MG63 (cell line): ENCODE data around the gene MRFAP1L1. TPM values are rescaled to one million over a fixed set of nuclear protein-coding genes. Genes with fewer than 3 reads are reported as not detected.
A peak's percentile ranks its signal among the peaks of the same experiment; 100 is the strongest.
"Not testable (repeated sequence)": the region's sequence is repeated elsewhere in the genome, so short reads cannot be mapped to it uniquely, and the experiment has no call there.

Experiments
- DNase-seq: peaks from one replicate; pipeline ENCODE4 v3.0.0-alpha.2; 2020
- H3K27me3 ChIP-seq: fragments of 250-450 bp; sonication (Bioruptor Pico); 2 replicates; pipeline ENCODE4 v1.5.1; 2020; ENCODE audit warnings: mild to moderate bottlenecking, moderate library complexity
- H3K36me3 ChIP-seq: fragments of 250-450 bp; sonication (Bioruptor Pico); 2 replicates; pipeline ENCODE4 v1.5.1; 2020; ENCODE audit warnings: mild to moderate bottlenecking, moderate library complexity
- H3K4me3 ChIP-seq: fragments of 250-450 bp; sonication (Bioruptor Pico); 2 replicates; pipeline ENCODE4 v1.5.1; 2020; ENCODE audit warnings: mild to moderate bottlenecking, moderate library complexity
- H3K9me3 ChIP-seq: fragments of 250-450 bp; sonication (Bioruptor Pico); 2 replicates; pipeline ENCODE4 v1.5.1; 2020; ENCODE audit warnings: mild to moderate bottlenecking, moderate library complexity
- total RNA-seq: library from RNA; depleted of rRNA; stranded (reverse); fragments of >200 nt; shearing (Covaris generic); gene quantifications from 2 replicates; pipeline ENCODE4 v1.2.3, GENCODE V29; 2014; ENCODE audit warnings: low replicate concordance

Gene MRFAP1L1
- total RNA-seq, 1 experiment from 2014 or later = 22.8 TPM

DNA sequence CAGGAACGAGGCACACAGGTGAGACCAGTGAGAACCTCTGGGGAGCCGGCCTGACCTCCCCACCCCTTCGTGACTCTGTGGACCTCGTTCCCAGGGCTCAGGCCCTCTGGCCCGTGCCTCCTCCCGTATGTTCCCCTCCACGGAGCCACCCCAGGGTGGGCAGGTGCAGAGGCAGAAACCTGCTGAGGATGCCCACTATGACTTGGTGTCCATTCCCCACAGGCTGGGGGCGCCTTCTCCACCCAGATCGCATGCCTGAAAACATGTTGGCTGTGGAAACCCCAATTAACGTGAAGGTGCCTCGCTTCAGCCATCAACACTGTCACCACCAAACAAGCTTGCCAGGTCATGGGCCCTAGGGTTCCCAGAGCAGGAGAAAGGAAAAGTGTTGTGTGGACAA, 33.3 kb upstream of the MRFAP1L1 start:
- no peaks in the 10 kb centered on the region for H3K9me3 ChIP-seq
- no peak for DNase-seq
- H3K27me3 ChIP-seq = no peaks in the 10 kb centered on the region
- no peaks in the 10 kb centered on the region for H3K36me3 ChIP-seq
- no peak overlapping the region for H3K4me3 ChIP-seq

- Histone ChIP-seq H3K27me3 (no peaks in the 10 kb centered on the region), H3K36me3 (no peaks in the 10 kb centered on the region), H3K9me3 (no peaks in the 10 kb centered on the region), H3K4me3 (no peak overlapping the region)
- DNase-seq = no peak
Measured at GRCh38 chr4:6742507-6742906, 32.8 kb upstream of the MRFAP1L1 start.

GRCh38 chr4:6740347-6740746, 30.7 kb upstream of the MRFAP1L1 start:
- no peaks in the 10 kb centered on the region for H3K9me3 ChIP-seq
- no peaks in the 10 kb centered on the region for H3K36me3 ChIP-seq
- DNase-seq = no peak
- H3K4me3 ChIP-seq = no peak overlapping the region
- H3K27me3 ChIP-seq = no peaks in the 10 kb centered on the region

DNA sequence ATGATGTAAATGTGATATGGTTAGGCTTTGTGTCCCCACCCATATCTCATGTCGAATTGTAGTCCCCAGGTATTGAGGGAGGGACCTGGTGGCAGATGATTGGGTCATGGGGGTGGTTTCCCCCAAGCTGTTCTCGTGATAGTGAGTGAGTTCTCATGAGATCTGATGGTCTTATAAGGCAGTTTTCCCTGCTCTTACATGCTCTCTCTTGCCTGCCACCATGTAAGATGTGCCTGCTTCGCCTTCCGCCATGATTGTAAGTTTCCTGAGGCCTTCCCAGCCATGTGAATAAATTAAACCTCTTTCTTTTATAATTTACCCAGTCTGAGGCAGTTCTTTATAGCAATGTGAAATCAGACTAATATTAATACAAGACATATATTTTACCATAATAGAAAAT, 30.3 kb upstream of the MRFAP1L1 start:
- no peaks in the 10 kb centered on the region for H3K36me3 ChIP-seq
- no peak overlapping the region for H3K4me3 ChIP-seq
- DNase-seq = no peak
- no peaks in the 10 kb centered on the region for H3K27me3 ChIP-seq
- H3K9me3 ChIP-seq = no peaks in the 10 kb centered on the region

DNA sequence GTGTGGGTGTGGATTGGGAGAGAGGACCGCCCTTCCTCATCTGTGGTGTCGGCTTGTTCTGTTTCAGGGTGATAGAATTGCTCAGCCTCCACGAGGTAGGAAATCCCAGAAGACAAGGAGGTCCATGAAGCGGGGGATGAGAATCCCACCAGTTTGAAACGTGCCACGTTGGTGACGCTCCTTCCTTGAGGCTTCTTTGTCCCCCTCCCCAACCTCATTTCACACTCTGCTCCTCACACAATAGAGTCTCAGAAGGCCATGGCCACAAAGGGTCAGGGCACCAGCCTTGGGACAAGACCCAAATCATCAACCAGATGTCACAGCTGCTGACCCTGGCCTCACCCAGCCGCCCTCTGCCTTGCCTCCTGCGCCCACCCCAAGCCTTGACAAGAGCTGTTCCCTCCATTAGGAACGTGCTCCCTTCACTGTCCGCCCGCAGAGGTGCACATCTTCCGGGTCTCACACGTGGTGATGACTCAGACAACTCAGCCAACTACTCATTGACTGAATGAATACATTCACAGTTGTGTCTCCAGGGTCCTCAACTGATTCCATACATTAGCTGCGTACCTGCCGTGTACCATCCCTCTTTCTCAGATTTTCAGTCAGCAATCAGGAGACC, 24.6 kb upstream of the MRFAP1L1 start:
- no peaks in the 10 kb centered on the region for H3K27me3 ChIP-seq

DNA sequence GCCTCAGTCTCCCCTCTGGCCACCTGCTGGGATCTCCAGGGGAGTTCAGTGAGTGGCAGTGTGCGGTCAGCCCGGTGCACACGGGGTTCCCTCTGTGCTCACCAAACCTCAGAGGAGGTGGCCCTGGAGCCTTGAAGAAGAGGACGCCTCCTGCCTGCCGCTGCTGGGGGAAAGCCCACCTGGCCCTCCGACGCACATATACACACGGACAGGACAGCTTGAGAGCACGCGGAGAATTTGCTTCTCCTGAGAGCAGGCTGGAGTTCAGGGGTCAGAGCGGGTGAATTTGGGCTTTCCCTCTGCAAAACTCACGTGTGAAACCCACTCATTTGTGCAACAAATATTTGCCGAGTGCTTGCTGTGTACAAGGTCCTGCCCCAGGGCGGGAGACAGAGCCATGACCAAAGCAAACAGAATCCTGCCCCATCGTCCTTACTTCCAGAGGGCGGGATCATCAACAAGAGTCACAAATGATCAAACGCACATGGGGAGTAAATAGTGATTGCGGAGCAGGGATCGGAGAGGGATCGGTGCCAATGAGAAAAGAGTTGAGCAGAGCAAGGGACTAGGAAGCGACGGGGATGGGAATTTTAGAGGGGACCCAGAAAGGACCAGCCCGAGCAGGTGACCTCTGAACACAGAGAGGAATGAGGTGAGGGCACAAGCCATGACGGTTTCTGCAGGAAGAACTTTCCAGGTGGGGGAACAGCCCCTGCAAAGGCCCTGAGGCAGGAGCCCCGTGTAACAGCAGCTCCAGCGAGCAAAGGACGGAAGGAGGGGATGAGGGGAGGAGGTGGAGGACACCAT, 23.9 kb upstream of the MRFAP1L1 start:
- Histone ChIP-seq H3K36me3 (no peaks in the 10 kb centered on the region), H3K9me3 (no peaks in the 10 kb centered on the region), H3K27me3 (no peaks in the 10 kb centered on the region), H3K4me3 (no peak overlapping the region)
- DNase-seq = no peak

More for the DNA sequence above, 24.6 kb upstream of the MRFAP1L1 start:
- DNase-seq = no peak
- no peak overlapping the region for H3K4me3 ChIP-seq
- H3K9me3 ChIP-seq = no peaks in the 10 kb centered on the region
- no peaks in the 10 kb centered on the region for H3K36me3 ChIP-seq

GRCh38 chr4:6732441-6733357, 23.0 kb upstream of the MRFAP1L1 start:
- no peaks in the 10 kb centered on the region for H3K9me3 ChIP-seq
- no peaks in the 10 kb centered on the region for H3K27me3 ChIP-seq
- H3K36me3 ChIP-seq = no peaks in the 10 kb centered on the region
- peak; percentile 84 for DNase-seq
- H3K4me3 ChIP-seq = no peak overlapping the region

DNA sequence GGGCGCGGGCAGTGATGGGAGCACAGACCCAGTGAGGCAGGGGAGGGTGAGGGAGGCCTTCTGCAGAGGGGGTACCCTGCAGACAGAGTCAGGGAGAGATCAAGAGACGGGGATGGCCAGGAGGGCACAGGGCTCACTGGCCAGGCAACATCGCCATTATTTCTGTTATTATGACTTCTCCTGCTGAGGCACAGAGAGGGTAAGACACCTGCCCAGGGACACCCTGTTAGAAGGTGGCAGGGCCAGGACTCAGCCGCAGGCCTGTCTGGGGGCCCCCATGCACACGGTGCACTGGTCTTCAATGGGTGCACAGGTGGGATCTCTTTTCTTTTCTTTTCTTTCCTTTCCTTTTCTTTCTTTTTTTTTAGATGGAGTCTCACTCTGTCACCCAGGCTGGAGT, 22.1 kb upstream of the MRFAP1L1 start:
- H3K27me3 ChIP-seq = no peaks in the 10 kb centered on the region

DNA sequence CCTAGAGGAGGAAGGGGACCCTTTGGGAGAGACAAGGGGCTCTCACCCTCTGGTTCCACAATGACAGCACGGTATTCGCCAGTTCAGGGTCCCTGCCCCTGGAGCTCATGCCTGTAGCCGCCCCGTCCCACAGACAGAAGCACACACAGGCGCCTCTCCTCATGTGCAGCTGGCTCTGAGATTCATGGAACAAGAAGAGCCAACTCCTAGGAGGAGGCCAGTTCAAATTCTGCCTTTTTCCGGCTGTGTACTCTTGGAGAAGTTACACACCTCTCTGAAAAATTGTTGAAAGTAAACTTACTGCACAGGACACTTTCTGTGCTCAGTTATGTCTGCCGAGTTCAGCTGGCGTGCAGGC, 21.6 kb upstream of the MRFAP1L1 start:
- H3K9me3 ChIP-seq = no peaks in the 10 kb centered on the region
- H3K36me3 ChIP-seq = no peaks in the 10 kb centered on the region
- H3K27me3 ChIP-seq = no peaks in the 10 kb centered on the region
- no peak overlapping the region for H3K4me3 ChIP-seq
- DNase-seq = no peak

More for the DNA sequence above, 22.1 kb upstream of the MRFAP1L1 start:
- no peaks in the 10 kb centered on the region for H3K36me3 ChIP-seq
- H3K9me3 ChIP-seq = no peaks in the 10 kb centered on the region
- H3K4me3 ChIP-seq = no peak overlapping the region
- no peak for DNase-seq

DNA sequence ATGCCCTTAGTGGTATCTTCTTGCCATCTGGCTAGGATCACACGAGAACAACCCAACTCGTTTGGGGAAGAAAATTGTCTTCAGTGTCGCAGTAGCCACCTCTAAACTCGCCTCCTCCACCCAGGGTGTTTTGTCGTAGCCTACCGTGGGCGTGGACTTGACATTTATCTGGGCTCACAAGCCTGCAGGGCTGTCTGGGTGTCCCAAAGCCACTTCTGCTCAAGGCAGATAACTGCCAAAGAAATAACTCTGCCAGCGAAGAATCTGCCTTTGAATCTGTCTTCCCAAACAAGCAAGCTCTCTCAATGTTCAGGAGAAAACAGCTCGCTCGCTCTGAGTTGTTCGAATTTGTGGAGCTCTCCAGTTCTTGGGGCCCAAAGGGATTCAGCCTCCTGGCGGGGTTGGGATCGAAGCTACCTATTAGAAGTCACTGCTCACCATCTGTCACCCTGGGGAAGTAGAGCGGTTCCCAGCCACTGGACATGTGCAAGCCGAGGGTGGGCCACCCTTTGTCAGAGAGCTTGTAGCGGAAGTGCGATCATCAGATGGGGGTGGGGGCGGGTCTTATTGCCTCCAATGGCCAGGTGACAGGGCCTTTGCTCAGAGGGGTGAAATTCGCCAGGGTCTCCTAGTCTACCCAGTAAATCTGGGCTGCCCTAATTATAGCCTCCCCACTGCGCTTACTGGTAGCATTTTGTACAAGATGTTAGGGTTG, 21.1 kb upstream of the MRFAP1L1 start:
- Histone ChIP-seq H3K4me3 (no peak overlapping the region), H3K9me3 (no peaks in the 10 kb centered on the region), H3K36me3 (no peaks in the 10 kb centered on the region), H3K27me3 (no peaks in the 10 kb centered on the region)
- DNase-seq = no peak

- Histone ChIP-seq H3K9me3 (no peaks in the 10 kb centered on the region), H3K4me3 (no peak overlapping the region), H3K36me3 (no peaks in the 10 kb centered on the region), H3K27me3 (no peaks in the 10 kb centered on the region)
- DNase-seq = no peak
Measured at GRCh38 chr4:6728320-6729029, 18.8 kb upstream of the MRFAP1L1 start.

DNA sequence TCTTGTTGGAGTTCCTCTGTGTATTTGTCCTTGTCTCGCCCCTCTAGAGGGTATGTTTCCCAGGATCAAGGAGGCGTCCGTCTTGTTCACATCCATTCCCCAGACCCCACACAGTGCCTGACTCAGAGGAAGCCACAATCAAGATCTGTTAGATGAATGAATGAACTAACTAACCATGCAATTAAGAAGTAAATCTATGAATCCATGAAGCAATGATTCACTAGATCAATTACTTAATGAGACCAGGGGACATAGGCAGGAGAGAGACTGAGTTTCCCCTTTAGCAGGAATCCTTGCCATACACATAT, 18.2 kb upstream of the MRFAP1L1 start:
- Histone ChIP-seq H3K36me3 (no peaks in the 10 kb centered on the region), H3K9me3 (no peaks in the 10 kb centered on the region), H3K27me3 (no peaks in the 10 kb centered on the region), H3K4me3 (no peak overlapping the region)
- no peak for DNase-seq

DNA sequence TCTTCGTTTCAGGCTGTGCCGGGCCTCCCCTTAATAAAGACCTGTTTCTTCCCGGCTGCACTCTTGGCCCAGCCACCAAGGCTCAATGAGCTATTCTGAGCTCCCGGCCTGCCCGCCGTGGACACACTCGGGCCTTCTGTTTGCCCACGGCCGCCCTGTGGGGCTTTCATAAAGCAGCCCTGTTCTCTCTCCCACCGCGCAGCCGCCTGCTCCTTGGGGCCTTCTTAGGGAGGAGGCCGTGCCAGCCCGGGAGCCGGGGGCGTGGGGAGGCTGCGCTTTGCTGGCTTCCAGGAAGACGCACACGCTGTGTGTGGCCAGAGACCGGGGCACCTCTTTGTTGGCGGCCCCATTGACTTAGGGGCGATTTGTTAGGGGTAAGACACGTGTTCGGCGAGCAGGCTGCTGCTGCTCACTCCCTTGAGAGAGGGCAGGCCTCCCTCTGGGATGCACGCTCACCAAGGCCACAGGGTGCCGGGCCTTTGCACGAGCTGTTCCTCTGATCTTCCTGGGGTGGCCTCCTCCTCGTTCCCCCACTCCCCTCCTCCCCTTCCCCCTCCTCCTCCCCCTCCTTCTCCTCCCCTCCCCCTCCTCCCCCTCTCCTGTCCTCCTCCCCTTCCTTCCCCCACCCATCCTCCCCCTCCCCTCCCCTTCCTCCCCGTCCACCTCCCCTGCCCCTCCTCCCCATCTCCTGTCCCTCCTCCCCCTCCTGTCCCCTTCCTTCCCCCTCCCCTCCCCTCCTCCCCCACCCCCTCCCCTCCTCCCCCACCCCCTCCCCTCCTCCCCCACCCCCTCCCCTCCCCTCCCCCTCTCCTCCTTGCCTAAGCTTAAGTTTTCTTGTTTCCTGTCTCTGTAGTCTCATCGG, 17.6 kb upstream of the MRFAP1L1 start:
- DNase-seq = no peak
- H3K9me3 ChIP-seq = no peaks in the 10 kb centered on the region
- H3K27me3 ChIP-seq = no peaks in the 10 kb centered on the region
- H3K36me3 ChIP-seq = no peaks in the 10 kb centered on the region
- H3K4me3 ChIP-seq = no peak overlapping the region

DNA sequence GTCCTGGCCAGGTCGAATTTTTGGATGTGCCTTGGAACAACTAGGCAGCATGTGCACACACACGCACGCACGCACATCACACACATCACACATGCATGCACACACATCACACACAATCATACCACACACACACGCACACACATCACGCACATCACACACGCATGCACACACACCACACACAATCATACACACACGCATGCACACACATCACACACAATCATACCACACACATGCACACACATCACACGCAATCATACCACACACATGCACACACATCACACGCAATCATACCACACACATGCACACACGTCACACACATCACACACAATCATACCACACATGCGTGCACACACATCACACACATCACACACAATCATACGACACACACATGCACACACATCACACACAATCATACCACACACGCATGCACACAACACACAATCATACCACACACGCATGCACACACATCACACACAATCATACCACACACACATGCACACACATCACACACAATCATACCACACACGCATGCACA, 15.8 kb upstream of the MRFAP1L1 start:
- not testable (repeated sequence) for H3K4me3 ChIP-seq, DNase-seq, H3K36me3 ChIP-seq, H3K27me3 ChIP-seq, H3K9me3 ChIP-seq

GRCh38 chr4:6724421-6725111, 14.9 kb upstream of the MRFAP1L1 start:
- DNase-seq = no peak
- H3K27me3 ChIP-seq = no peaks in the 10 kb centered on the region
- H3K9me3 ChIP-seq = no peaks in the 10 kb centered on the region
- H3K4me3 ChIP-seq = no peak overlapping the region
- H3K36me3 ChIP-seq = no peaks in the 10 kb centered on the region
